ENCODE data around the gene LAMTOR2.

The LAMTOR2 gene

GRCh38 chr1:156102633-156103511 is 48.3 kb downstream of the LAMTOR2 start:
- H3K9ac ChIP-seq (ENCODE audit: low read depth, low read length) = no peak overlapping the region
- no peaks in the 10 kb centered on the region for H3K9me3 ChIP-seq (ENCODE audit: control insufficient read depth, insufficient read depth, low read length)
- H3K4me3 ChIP-seq (ENCODE audit: low read depth, low read length) = no peak overlapping the region
- H3K36me3 ChIP-seq (ENCODE audit: control insufficient read depth, insufficient read depth, low read length) = no peaks in the 10 kb centered on the region
- H3K27me3 ChIP-seq (ENCODE audit: control insufficient read depth, insufficient read depth, low read length) = no peaks in the 10 kb centered on the region
- peaks cover 20% of the 10 kb centered on the region for H3K4me1 ChIP-seq (ENCODE audit: control insufficient read depth, insufficient read depth, low read length)

GRCh38 chr1:156103521-156103947 is 49.0 kb downstream of the LAMTOR2 start:
- peaks cover 20% of the 10 kb centered on the region for H3K4me1 ChIP-seq (ENCODE audit: control insufficient read depth, insufficient read depth, low read length)
- H3K9me3 ChIP-seq (ENCODE audit: control insufficient read depth, insufficient read depth, low read length) = no peaks in the 10 kb centered on the region
- H3K27me3 ChIP-seq (ENCODE audit: control insufficient read depth, insufficient read depth, low read length) = no peaks in the 10 kb centered on the region
- no peak overlapping the region for H3K9ac ChIP-seq (ENCODE audit: low read depth, low read length)
- H3K4me3 ChIP-seq (ENCODE audit: low read depth, low read length) = no peak overlapping the region
- H3K36me3 ChIP-seq (ENCODE audit: control insufficient read depth, insufficient read depth, low read length) = no peaks in the 10 kb centered on the region

GRCh38 chr1:156104065-156104810 is 49.7 kb downstream of the LAMTOR2 start:
- Histone ChIP-seq H3K4me3 (ENCODE audit: low read depth, low read length) (no peak overlapping the region), H3K9me3 (ENCODE audit: control insufficient read depth, insufficient read depth, low read length) (no peaks in the 10 kb centered on the region), H3K36me3 (ENCODE audit: control insufficient read depth, insufficient read depth, low read length) (no peaks in the 10 kb centered on the region), H3K9ac (ENCODE audit: low read depth, low read length) (no peak overlapping the region), H3K4me1 (ENCODE audit: control insufficient read depth, insufficient read depth, low read length) (peaks cover 20% of the 10 kb centered on the region), H3K27me3 (ENCODE audit: control insufficient read depth, insufficient read depth, low read length) (no peaks in the 10 kb centered on the region)

GRCh38 chr1:156104861-156105832 is 50.6 kb downstream of the LAMTOR2 start:
- Histone ChIP-seq H3K4me3 (ENCODE audit: low read depth, low read length) (peak overlapping the region; percentile 83), H3K9ac (ENCODE audit: low read depth, low read length) (peak overlapping the region; percentile 9), H3K4me1 (ENCODE audit: control insufficient read depth, insufficient read depth, low read length) (peaks cover 20% of the 10 kb centered on the region), H3K27me3 (ENCODE audit: control insufficient read depth, insufficient read depth, low read length) (no peaks in the 10 kb centered on the region), H3K36me3 (ENCODE audit: control insufficient read depth, insufficient read depth, low read length) (no peaks in the 10 kb centered on the region), H3K9me3 (ENCODE audit: control insufficient read depth, insufficient read depth, low read length) (no peaks in the 10 kb centered on the region)

DNA sequence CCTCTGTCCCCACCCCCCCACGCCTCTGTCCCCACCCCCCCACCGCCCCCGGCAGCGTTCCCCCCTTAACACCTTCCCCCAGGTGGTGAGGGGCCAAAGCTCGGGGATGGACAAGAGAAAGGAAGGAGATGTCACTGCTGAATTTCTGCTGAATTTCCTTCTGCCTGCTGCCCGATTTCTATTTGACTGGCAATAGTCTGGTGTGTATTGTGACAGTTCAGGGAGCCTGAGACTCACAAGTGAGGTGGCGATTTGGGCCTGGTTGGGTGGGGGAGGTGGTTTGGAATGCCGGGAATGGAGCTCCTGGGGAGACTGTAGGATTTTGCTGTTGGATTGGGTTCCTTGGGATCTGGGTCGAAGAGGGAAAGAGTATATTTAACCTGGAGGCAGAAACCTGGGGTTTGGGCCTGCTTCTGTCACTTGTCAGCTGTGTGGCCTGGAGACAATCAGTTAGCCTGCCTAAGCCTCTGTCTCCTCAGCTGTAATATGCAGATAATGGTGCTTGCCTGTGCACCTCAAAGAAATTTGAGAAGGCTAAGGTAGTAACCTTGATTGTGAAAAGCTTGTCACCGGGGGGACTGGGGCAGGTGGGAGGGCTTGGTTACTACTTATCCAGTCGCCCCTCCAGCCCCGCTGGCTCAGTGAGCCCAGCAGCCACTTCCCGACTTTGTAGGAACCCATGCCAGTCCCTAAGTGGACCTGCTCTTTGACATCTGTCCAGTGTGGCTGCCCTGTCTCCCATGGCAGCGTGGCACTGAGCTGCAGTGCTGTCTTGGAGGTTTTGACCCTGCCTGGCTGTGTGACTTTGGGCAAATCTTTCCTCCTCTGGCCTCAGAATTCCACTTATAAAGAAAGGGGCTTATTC is 52.3 kb downstream of the LAMTOR2 start:
- Histone ChIP-seq H3K4me3 (ENCODE audit: low read depth, low read length) (peak overlapping the region; percentile 46), H3K4me1 (ENCODE audit: control insufficient read depth, insufficient read depth, low read length) (peaks cover 20% of the 10 kb centered on the region), H3K9ac (ENCODE audit: low read depth, low read length) (peak overlapping the region; percentile 54), H3K36me3 (ENCODE audit: control insufficient read depth, insufficient read depth, low read length) (no peaks in the 10 kb centered on the region), H3K27me3 (ENCODE audit: control insufficient read depth, insufficient read depth, low read length) (no peaks in the 10 kb centered on the region), H3K9me3 (ENCODE audit: control insufficient read depth, insufficient read depth, low read length) (no peaks in the 10 kb centered on the region)

GRCh38 chr1:156108057-156108456 is 53.5 kb downstream of the LAMTOR2 start:
- no peak overlapping the region for H3K4me3 ChIP-seq (ENCODE audit: low read depth, low read length)
- peaks cover 20% of the 10 kb centered on the region for H3K4me1 ChIP-seq (ENCODE audit: control insufficient read depth, insufficient read depth, low read length)
- H3K27me3 ChIP-seq (ENCODE audit: control insufficient read depth, insufficient read depth, low read length) = no peaks in the 10 kb centered on the region
- no peak overlapping the region for H3K9ac ChIP-seq (ENCODE audit: low read depth, low read length)
- H3K9me3 ChIP-seq (ENCODE audit: control insufficient read depth, insufficient read depth, low read length) = no peaks in the 10 kb centered on the region
- H3K36me3 ChIP-seq (ENCODE audit: control insufficient read depth, insufficient read depth, low read length) = no peaks in the 10 kb centered on the region

Measured in iPS-15b (cell line).